Body of pancreas (tissue), 4 donors: Measurements from ENCODE around the gene ZDHHC4. TPM values are rescaled to one million over a fixed set of nuclear protein-coding genes. Genes with fewer than 3 reads are reported as not detected.

ENCODE experiments used
- ATAC-seq: fragments of 150-250 bp; one replicate; pipeline ENCODE4 v1.9.1; 2016
- DNase-seq, 4 donors: peaks; one replicate each; pipeline ENCODE4 v3.0.0-alpha.2; 2019
- H3K27ac ChIP-seq, 4 donors: fragments of 200-600 bp; sonication (generic); 1 replicate in 3 of 4; 2 replicates in 1 of 4; pipeline versions ENCODE4 v1.5.1 to v1.6.1; 2016 to 2019; ENCODE audit warnings: mild to moderate bottlenecking in 1 of 4, mixed read lengths in 1 of 4, moderate library complexity in 1 of 4
- H3K27me3 ChIP-seq, 2 donors: fragments of 200-600 bp; sonication (generic); one replicate each; pipeline ENCODE4 v1.6.0; 2016; ENCODE audit warnings: mild to moderate bottlenecking in 1 of 2
- H3K36me3 ChIP-seq, 2 donors: fragments of 200-600 bp; sonication (generic); replicated peaks in 1 of 2; 2 replicates each; pipeline ENCODE4 v1.5.1; 2016; ENCODE audit warnings: low read depth in 2 of 2; ENCODE audit not compliant: insufficient read depth in 1 of 2
- H3K4me1 ChIP-seq: fragments of 200-600 bp; sonication (generic); one replicate; pipeline ENCODE4 v1.6.0; 2016
- H3K4me3 ChIP-seq, 2 donors: fragments of 200-600 bp; sonication (generic); 1 replicate in 1 of 2; 2 replicates in 1 of 2; pipeline ENCODE4 v1.5.1; 2016 to 2019
- H3K9me3 ChIP-seq, 3 donors: fragments of 200-600 bp; sonication (generic); 1 replicate in 2 of 3; 2 replicates in 1 of 3; pipeline ENCODE4 v1.5.1; 2016
- CTCF ChIP-seq, 7 experiments: fragments of 450-650 bp in 4 of 7; fragments of 200-600 bp in 3 of 7; sonication (generic) in 3 of 7; IDR thresholded peaks; one replicate each; pipeline ENCODE4 v1.5.1; 2016 to 2019; ENCODE audit warnings: antibody characterized with exemption in 7 of 7
- POLR2A ChIP-seq, 3 donors: fragments of 450-650 bp; IDR thresholded peaks; one replicate each; pipeline ENCODE4 v1.6.1; 2016; ENCODE audit warnings: antibody characterized with exemption in 3 of 3, mild to moderate bottlenecking in 2 of 3
- WGBS, 2 donors: methylation state at CpG; one replicate each; pipeline ENCODE4 v1.1.5; 2017; 5-methylcytosine and 5-hydroxymethylcytosine counted together
- intact Hi-C: fragments of 100-400 bp; cut with DNase I; formaldehyde crosslinking; loops from one replicate; pipeline ENCODE4 v1.15.1; 2023
- total RNA-seq, 2 donors: library from RNA; depleted of rRNA; stranded (reverse); fragments of >200 nt; gene quantifications; one replicate each; pipeline ENCODE4 v1.1.0, GENCODE V29; 2016

ZDHHC4 gene
- total RNA-seq, 2 donors from 2014 or later: 19.1 to 35.5 TPM

DNA sequence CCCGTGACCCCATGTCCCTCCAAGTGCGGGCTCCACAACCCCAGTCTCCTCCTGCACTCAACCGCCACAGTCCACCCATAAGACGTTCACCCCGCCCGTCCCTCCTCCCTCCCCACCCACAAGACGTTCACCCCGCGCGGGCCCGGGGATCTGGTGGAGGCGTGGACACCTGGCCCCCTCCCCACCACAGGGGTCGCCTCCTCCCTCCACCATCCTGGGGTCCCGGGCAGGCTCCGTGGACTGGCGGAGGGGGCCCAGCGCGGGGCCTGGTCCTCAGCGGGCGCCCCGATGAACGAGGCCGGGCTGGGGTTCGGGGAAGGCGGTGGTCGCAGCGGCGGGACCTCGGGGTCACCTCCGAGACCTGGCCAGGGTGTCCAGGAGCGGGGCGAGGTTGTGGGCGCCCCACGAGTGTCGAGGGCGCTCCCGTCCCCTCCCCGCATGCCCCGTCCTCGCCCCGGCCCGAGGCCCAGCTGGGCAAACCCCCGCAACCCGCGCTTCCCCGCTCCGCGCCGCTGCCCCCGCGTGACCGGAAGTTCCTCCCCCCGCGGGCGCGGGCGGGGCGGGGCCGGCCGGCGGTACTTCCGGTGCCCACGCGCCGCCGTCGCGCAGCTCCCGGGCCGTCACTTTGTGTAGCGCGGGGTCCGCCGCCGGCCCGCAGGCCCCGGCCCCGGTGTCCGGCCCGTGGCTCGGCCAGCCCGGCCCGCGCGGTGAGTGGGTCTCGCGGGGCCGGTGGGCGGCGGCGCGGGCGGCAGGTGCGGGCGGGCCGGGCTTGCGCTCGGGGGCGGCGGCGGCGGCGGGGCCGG, 59.7 kb downstream of the ZDHHC4 start, which contains the start of gene ZNF316:
ZNF316 (plus strand) TSS at position 578 of the 803 bp plus-strand sequence. CDS start 5,092 bp downstream, outside the sequence.
- ATAC-seq (peak; percentile 79), DNase-seq (peak; percentile 42 to 65 (median 58))
- Histone ChIP-seq H3K27ac (peak within 1 kb of the TSS; percentile 63 to 73 (median 70)), H3K4me3 (peak within 1 kb of the TSS; percentile 90 to 96), H3K27me3 (no peaks in the 10 kb centered on the region), H3K9me3 (no peaks in the 10 kb centered on the region), H3K4me1 (peaks cover 21% of the 10 kb centered on the region), H3K36me3 (no peaks in the 10 kb centered on the region)
- TF ChIP-seq CTCF (IDR thresholded peaks at IDR 0.05): no peak
- TF ChIP-seq POLR2A (IDR thresholded peaks at IDR 0.05): peak; percentile 15 to 59 (median 39)
- 0 to 6% methylated on average over 12 to 76 of the region's 104 CpGs for WGBS, 2 donors
- intact Hi-C loops: no loop called here

- DNase-seq (peak in 2 of 4 donors; percentile 18 to 25), ATAC-seq (peak; percentile 30)
- peaks cover 0 to 2% of the 10 kb centered on the region in 2 donors for H3K36me3 ChIP-seq
- H3K27ac ChIP-seq: peak overlapping the region in 3 of 4 donors; percentile 4 to 47 (median 8)
- peak overlapping the region; percentile 35 to 90 for H3K4me3 ChIP-seq
- H3K9me3 ChIP-seq: no peaks in the 10 kb centered on the region
- no peaks in the 10 kb centered on the region for H3K27me3 ChIP-seq
- intact Hi-C loops: no loop called here
- 1 to 5% methylated on average over 17 to 21 of the region's 60 CpGs for WGBS, 2 donors
- TF ChIP-seq CTCF (IDR thresholded peaks at IDR 0.05) (peak in 1 of 7 experiments; percentile 5), POLR2A (IDR thresholded peaks at IDR 0.05) (no peak)
- H3K4me1 ChIP-seq: peaks cover 21% of the 10 kb centered on the region
Measured at GRCh38 chr7:6637544-6638229, 60.4 kb downstream of the ZDHHC4 start.

Other genes starting within 250 kb of the ZDHHC4 start
- 10 to 100 TPM; 10.6 to 14.2 TPM for gene FAM220A, start 228.5 kb upstream of the ZDHHC4 start, total RNA-seq
- 100 to 1,000 TPM; 103 to 106 TPM for gene RAC1, start 202.9 kb upstream of the ZDHHC4 start, total RNA-seq
- 10 to 100 TPM in 1 of 2 donors, 1 to 10 TPM in 1; 7.8 to 34.6 TPM for gene DAGLB, start 129.5 kb upstream of the ZDHHC4 start, total RNA-seq
- 10 to 100 TPM; 61.2 to 76.1 TPM for gene KDELR2, start 93.3 kb upstream of the ZDHHC4 start, total RNA-seq
- gene GRID2IP, start 26.0 kb upstream of the ZDHHC4 start, total RNA-seq: 1 to 10 TPM; 1.0 to 1.6 TPM
- 10 to 100 TPM; 25.7 to 40.5 TPM for gene INTS15, start 12.6 kb downstream of the ZDHHC4 start, total RNA-seq
- 10 to 100 TPM in 1 of 2 donors, 1 to 10 TPM in 1; 3.6 to 11.2 TPM for gene ZNF853, start 38.2 kb downstream of the ZDHHC4 start, total RNA-seq
- gene ZNF316, start 59.9 kb downstream of the ZDHHC4 start, total RNA-seq: 10 to 100 TPM; 29.1 to 69.5 TPM
- 10 to 100 TPM; 13.0 to 22.7 TPM for gene ZNF12, start 129.5 kb downstream of the ZDHHC4 start, total RNA-seq
- not detected for gene RSPH10B2, start 176.6 kb downstream of the ZDHHC4 start, total RNA-seq
- 10 to 100 TPM in 1 of 2 donors, 1 to 10 TPM in 1; 8.0 to 50.4 TPM for gene CCZ1B, start 248.8 kb downstream of the ZDHHC4 start, total RNA-seq